Measurements from ENCODE around the gene IL18. TPM values are rescaled to one million over a fixed set of nuclear protein-coding genes. Genes with fewer than 3 reads are reported as not detected.

The IL18 gene
- total and polyA plus RNA-seq, 9 of the 15 experiments (the other 6 are each of a cell fraction or from before 2014, with no cell fraction given), result 4.1 to 10.0 (median 6.1) TPM

GRCh38 chr11:112097734-112098528 lies 66.0 kb downstream of the IL18 start:
- WGBS (ENCODE audit: insufficient coverage, low coverage, missing lambda C conversion rate), result 22% methylated on average over 11 of the region's 11 CpGs
- Histone ChIP-seq H3K9me3 (replicated peaks; ENCODE audit: control insufficient read depth, insufficient read depth, low read depth, low read length) (no peaks in the 10 kb centered on the region), H3K9ac (ENCODE audit: insufficient read depth in 1 of 2, low read depth in 2 of 2, low read length in 2 of 2) (no peak overlapping the region), H3K9me1 (ENCODE audit: control insufficient read depth, insufficient read depth, low read length) (no peaks in the 10 kb centered on the region), H4K20me1 (replicated peaks; ENCODE audit: control insufficient read depth, insufficient read depth, low read length) (peaks cover 5% of the 10 kb centered on the region; the same call in 1 of the 2 replicates), H3K27me3 (ENCODE audit: control insufficient read depth in 2 of 2, insufficient read depth in 2 of 2, low read length in 2 of 2) (no peaks in the 10 kb centered on the region), H2AFZ (ENCODE audit: low read depth, low read length) (no peak overlapping the region), H3K4me2 (ENCODE audit: insufficient read depth, low read length) (no peak overlapping the region), H3K79me2 (ENCODE audit: control insufficient read depth, insufficient read depth, low read length) (no peaks in the 10 kb centered on the region), H3K27ac (ENCODE audit: extremely low read depth, low read depth, low read length) (no peak overlapping the region), H3K36me3 (ENCODE audit: control insufficient read depth, insufficient read depth, low read length) (peaks cover 33% of the 10 kb centered on the region), H3K4me3 (no peak overlapping the region), H3K4me1 (replicated peaks in 1 of 2; ENCODE audit: control insufficient read depth in 2 of 2, insufficient read depth in 2 of 2, low read length in 2 of 2) (peaks cover 12 to 14% of the 10 kb centered on the region in 2 experiments; a peak in 4 of 5 replicates)
- peak; percentile 86 for FAIRE-seq
- intact Hi-C loops (cut with micrococcal nuclease), result no loop called here
- POLR2A ChIA-PET, result interaction anchor here (0.7 to 1.5 kb wide), 7 partner anchors 8 to 70 kb away, joined by 3 to 9 read pairs (median 4); partner anchors contain the start of genes SDHD and TIMM8B
- in situ Hi-C loops (cut with MboI), result no loop called here
- BruUV-seq (replicated peaks), result no TSS peak
- peak; percentile 33 to 81 (median 58) for DNase-seq (ENCODE audit: extremely low read depth in 1 of 4, low spot score in 3 of 4)
- CTCF ChIA-PET (ENCODE audit: low intra/inter-chr PET ratio), result no interaction called here
- ATAC-seq, result peak; percentile 84
- TF ChIP-seq, protein P1, sequence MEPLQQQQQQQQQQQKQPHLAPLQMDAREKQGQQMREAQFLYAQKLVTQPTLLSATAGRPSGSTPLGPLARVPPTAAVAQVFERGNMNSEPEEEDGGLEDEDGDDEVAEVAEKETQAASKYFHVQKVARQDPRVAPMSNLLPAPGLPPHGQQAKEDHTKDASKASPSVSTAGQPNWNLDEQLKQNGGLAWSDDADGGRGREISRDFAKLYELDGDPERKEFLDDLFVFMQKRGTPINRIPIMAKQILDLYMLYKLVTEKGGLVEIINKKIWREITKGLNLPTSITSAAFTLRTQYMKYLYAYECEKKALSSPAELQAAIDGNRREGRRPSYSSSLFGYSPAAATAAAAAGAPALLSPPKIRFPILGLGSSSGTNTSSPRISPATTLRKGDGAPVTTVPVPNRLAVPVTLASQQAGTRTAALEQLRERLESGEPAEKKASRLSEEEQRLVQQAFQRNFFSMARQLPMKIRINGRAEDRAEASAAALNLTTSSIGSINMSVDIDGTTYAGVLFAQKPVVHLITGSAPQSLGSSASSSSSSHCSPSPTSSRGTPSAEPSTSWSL (CRISPR knock-in tag; IDR thresholded peaks at IDR 0.05; ENCODE audit: borderline replicate concordance), result no peak
- 0 out of 2 replicates have a peak, but pooled peaks have one; percentile 5 for TF ChIP-seq NFE2 (IDR thresholded peaks at IDR 0.05; ENCODE audit: low read depth)
- TF ChIP-seq NRF1 (conservative IDR thresholded peaks at IDR 0.05 in 1 of 2, IDR thresholded peaks at IDR 0.05 in 1 of 2), result peak; percentile 64 to 70
- TF ChIP-seq GABPA (tag; conservative IDR thresholded peaks at IDR 0.05; ENCODE audit: low read depth), result 0 out of 2 replicates have a peak, but pooled peaks have one; percentile 23
- TF ChIP-seq STAT5A (IDR thresholded peaks at IDR 0.05; ENCODE audit: borderline replicate concordance, low read length), result peak; percentile 84
- TF ChIP-seq ZNF318 (IDR thresholded peaks at IDR 0.05; ENCODE audit: borderline replicate concordance in 1 of 2, low read depth in 1 of 2), result 0 out of 4 replicates have a peak, but pooled peaks of 1 of the 2 experiments have one; percentile 56
- TF ChIP-seq EP300 (IDR thresholded peaks at IDR 0.05; ENCODE audit: low read length), result peak; percentile 54; the same call in 1 of the 2 replicates
- TF ChIP-seq POLR2H (tag; IDR thresholded peaks at IDR 0.05; ENCODE audit: low read depth), result 0 out of 2 replicates have a peak, but pooled peaks have one; percentile 13
